ENCODE measurements around the gene FLRT1.

FLRT1 gene

GRCh38 chr11:64084951-64085710, 49.4 kb downstream of the FLRT1 start:
- DNase-seq (ENCODE audit: low read depth): no peak
- no peak for TF ChIP-seq CTCF (IDR thresholded peaks at IDR 0.05; ENCODE audit: insufficient read depth, low read depth, low read length, missing control alignments)
- no peak overlapping the region for H3K4me3 ChIP-seq (ENCODE audit: low read length)
